GM19397 (cell line): ENCODE results near the gene CAPRIN1.

Experiments used
- ATAC-seq: cut with Tn5 transposase; IDR thresholded peaks from one replicate; pipeline ENCODE4 v1.9.1; 2021; ENCODE audit warnings: mild to moderate bottlenecking, moderate library complexity; ENCODE audit not compliant: unreplicated experiment

The CAPRIN1 gene

GRCh38 chr11:34051349-34052035, at the start of gene CAPRIN1:
TSS of gene CAPRIN1 (plus strand) at chr11:34051731. CDS start at chr11:34052421, 690 bp downstream.
- ATAC-seq: peak; percentile 66

GRCh38 chr11:34002420-34002819, 49.1 kb upstream of the CAPRIN1 start:
- ATAC-seq: no peak

GRCh38 chr11:34004236-34004635, 47.3 kb upstream of the CAPRIN1 start:
- no peak for ATAC-seq

- ATAC-seq: no peak
Measured at GRCh38 chr11:34006876-34007275, 44.7 kb upstream of the CAPRIN1 start.

GRCh38 chr11:34012734-34013133, 38.8 kb upstream of the CAPRIN1 start:
- no peak for ATAC-seq

GRCh38 chr11:34013898-34014571, 37.5 kb upstream of the CAPRIN1 start:
- no peak for ATAC-seq

GRCh38 chr11:34021977-34022735, 29.4 kb upstream of the CAPRIN1 start:
- no peak for ATAC-seq

- ATAC-seq: no peak
Measured at GRCh38 chr11:34026432-34026831, 25.1 kb upstream of the CAPRIN1 start.

GRCh38 chr11:34027516-34028408, 23.8 kb upstream of the CAPRIN1 start:
- ATAC-seq: no peak

GRCh38 chr11:34028425-34028824, 23.1 kb upstream of the CAPRIN1 start:
- no peak for ATAC-seq

GRCh38 chr11:34029176-34029575, 22.4 kb upstream of the CAPRIN1 start:
- ATAC-seq: no peak

- no peak for ATAC-seq
Measured at GRCh38 chr11:34030382-34030781, 21.1 kb upstream of the CAPRIN1 start.

GRCh38 chr11:34033399-34033798, 18.1 kb upstream of the CAPRIN1 start:
- ATAC-seq: no peak

- no peak for ATAC-seq
Measured at GRCh38 chr11:34034053-34034452, 17.5 kb upstream of the CAPRIN1 start.

GRCh38 chr11:34036456-34036855, 15.1 kb upstream of the CAPRIN1 start:
- no peak for ATAC-seq

- ATAC-seq: no peak
Measured at GRCh38 chr11:34037016-34037415, 14.5 kb upstream of the CAPRIN1 start.

GRCh38 chr11:34040571-34040970, 11.0 kb upstream of the CAPRIN1 start:
- ATAC-seq: no peak

- no peak for ATAC-seq
Measured at GRCh38 chr11:34044664-34045485, 6.7 kb upstream of the CAPRIN1 start.

- ATAC-seq: no peak
Measured at GRCh38 chr11:34049028-34049427, 2.5 kb upstream of the CAPRIN1 start.
